HG02884 (cell line): ENCODE measurements around the gene MBD5.

Experiments
- ATAC-seq: cut with Tn5 transposase; IDR thresholded peaks from one replicate; pipeline ENCODE4 v1.9.1; 2021; ENCODE audit warnings: mild to moderate bottlenecking, moderate library complexity; ENCODE audit not compliant: unreplicated experiment

MBD5 gene

DNA sequence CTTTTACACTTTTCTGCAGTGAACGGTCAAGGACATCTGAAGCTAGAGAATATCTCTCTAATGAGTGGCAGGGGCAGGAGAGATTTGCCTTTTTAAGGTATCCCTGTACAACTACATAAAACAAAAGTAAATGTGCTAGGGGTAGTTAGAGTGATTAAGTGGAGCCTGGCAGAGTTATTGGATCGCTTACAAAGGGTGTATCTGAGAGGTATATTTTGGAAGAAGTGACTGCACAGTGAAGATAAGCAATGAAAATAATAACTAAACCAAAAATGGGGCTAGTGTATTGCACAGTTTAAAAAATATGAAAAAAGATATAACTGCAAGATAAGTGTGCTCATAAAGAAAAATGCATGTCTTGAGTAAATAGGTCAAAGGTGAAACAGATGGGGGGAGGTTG lies 430.2 kb downstream of the MBD5 start:
- no peak for ATAC-seq

DNA sequence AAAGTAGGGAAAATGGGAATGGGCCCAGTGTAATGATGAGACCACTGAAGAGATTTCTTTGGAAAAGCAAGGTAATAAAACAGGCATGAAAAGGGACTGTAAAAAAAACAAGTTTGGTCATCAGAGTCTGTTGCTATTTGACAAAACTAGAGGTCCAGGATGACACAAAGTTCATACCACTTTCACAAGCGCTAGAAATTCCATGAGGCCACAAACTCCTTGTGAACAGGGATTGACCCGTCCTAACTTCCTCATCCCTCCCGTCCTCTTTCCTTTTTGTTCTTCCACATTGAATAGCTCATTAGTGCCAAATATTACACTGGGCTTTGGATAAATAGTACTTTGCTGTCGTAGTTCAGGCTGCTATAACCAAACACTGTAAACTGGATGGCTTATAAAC lies 434.9 kb downstream of the MBD5 start:
- ATAC-seq, result no peak

DNA sequence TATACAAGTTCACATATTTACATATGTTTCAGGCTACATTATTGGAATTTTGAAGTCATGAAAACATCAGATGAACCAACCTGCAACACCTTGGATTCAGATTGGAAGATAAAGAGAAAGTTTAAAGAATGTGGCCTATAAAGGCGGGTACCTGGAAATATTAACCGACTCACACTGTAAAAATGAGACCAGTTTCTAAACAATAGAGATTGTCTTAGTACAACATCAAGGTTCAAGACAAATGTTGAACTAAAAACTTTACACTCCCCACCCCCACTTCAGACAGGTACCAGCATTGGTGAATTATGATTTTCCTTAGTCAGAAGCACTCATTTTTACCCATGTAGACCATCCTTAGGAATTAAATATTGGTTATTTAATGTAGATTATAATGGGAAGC lies 437.3 kb downstream of the MBD5 start:
- no peak for ATAC-seq

DNA sequence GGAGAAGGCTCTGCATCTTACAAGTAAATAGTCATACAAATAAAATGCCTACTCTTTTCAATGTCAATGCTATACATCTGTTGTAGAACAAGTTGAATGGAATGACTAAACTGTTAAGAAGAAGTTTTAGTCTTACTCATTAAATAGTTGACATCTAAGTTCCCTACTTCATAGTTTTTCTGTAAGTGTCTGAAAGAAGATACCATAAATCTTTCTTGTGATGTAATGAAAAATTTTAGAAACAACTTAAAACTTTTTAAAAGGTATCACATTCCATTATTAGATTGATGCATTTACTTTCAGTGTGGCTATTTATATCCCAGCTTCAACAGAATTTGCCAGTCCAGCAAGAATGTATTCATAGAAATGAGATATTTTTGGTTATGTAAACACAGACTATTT lies 438.5 kb downstream of the MBD5 start:
- ATAC-seq, result peak; percentile 93

DNA sequence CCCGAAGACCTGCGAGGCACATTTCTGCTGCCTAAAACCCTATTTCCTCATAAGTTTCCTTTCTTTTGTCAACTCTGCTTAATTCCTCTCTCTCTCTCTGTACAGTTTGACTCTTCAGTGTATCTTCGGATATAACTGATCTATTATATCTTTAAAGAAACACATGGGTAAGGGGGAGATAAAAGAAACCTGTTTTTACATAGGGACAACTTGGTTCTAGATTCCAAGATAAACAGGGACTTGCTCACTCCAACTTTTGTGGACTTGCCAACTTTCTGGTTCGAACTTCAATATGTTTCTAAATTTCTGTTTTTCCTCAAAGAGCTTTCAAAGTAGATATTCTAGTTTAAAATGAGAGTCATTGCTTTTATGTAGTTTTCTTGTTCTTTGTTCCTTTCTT lies 441.0 kb downstream of the MBD5 start:
- ATAC-seq, result no peak

DNA sequence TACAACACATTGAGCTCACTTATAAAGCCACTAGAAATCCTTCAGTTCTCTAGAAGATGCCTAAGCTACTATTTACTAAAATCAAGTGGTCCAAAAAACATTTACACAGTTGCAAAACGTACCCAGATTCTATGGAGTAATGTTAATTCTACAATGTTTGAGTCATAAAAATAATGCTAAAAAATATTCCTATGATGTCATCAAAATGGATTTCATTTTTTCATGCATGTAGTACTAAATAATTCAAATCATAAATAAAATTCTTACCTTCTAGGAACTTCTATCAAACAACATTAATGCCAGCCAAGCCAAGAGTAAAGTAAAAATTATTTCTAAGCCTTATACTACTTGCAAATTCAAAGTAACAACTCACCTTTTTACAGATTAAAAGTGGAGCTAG lies 454.7 kb downstream of the MBD5 start:
- no peak for ATAC-seq

DNA sequence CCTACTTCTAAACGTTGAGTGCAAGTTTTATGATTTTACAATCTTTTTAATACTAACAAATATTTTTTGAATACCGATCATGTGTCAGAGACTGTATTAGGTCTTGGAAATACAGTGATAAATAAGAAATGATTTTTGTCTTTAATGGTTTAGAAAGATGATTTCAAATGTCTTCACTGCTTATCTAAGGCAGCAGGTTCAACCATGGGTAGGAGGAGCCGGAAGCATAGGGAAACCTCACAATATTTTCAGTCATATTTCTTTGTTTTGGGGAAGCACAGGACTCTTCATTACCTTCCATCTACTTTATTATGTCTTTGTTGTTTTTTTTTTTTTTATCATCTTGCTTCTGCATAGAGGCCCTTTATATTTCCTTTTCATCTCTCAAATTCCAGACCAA lies 458.5 kb downstream of the MBD5 start:
- ATAC-seq, result no peak

DNA sequence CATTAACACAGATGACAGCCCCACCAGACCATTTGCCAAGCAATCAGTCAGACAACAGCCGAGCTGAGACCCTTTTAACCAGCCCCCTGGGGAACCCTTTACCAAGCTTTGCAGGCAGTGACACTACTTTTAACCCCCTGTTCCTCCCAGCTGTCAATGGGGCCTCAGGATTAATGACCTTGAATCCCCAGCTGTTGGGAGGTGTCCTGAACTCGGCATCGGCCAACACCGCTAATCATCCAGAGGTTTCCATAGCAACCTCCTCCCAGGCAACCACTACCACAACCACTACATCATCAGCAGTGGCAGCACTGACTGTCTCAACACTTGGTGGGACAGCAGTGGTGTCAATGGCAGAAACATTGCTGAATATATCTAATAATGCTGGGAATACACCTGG lies 462.8 kb downstream of the MBD5 start:
- ATAC-seq, result no peak

DNA sequence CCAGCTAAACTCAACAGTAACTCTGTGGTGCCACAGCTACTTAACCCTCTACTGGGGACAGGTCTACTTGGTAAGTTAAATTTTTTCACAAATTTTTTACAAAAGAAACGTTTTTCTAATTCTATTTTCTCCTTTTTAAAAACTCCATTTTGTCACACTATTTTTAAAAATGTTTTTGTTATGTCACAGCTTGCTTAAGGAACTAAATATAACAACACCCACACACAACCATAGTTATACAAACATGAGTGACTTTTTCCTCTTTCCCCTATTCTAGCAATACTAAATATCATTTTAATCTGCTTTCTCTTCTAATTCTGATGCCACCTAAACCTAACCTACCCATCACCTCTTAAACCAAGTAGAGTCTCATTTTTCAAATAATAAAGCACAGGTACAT lies 463.2 kb downstream of the MBD5 start:
- ATAC-seq, result no peak

DNA sequence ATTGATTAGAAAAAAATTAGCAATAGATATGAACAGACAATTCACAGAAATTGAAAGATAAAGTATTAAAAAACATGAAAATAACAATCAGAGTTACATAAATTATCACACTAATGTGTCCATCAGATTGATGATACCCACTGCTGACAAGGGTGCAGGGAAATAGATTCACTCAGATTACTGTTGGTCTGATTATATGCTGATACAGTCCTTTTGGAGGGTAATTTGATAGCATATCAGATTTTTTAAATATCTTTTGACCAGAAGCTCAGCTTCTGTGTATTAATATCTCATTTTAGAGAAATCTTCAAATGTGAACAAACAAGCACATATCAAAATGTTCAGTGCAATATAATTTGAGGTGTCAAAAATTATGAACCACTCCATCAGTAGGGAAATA lies 465.8 kb downstream of the MBD5 start:
- ATAC-seq, result no peak

DNA sequence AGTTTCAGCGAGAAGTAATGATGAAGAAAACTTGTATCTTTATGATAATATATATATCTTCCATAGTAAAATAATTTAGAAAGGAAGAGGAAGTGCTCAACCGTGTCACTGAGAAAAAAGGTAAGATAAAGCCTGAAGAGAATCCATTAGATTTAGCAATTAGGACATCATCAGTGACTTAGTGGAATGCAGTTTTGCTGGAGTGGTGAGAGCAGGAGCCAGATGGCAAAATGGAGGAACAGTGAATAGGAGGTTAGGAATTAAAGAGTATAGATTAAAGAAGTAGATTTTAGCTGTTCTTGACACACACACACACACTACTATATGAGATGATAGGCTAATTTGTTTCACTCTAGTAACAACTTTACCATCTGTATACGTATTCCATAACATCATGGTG lies 466.5 kb downstream of the MBD5 start:
- no peak for ATAC-seq

DNA sequence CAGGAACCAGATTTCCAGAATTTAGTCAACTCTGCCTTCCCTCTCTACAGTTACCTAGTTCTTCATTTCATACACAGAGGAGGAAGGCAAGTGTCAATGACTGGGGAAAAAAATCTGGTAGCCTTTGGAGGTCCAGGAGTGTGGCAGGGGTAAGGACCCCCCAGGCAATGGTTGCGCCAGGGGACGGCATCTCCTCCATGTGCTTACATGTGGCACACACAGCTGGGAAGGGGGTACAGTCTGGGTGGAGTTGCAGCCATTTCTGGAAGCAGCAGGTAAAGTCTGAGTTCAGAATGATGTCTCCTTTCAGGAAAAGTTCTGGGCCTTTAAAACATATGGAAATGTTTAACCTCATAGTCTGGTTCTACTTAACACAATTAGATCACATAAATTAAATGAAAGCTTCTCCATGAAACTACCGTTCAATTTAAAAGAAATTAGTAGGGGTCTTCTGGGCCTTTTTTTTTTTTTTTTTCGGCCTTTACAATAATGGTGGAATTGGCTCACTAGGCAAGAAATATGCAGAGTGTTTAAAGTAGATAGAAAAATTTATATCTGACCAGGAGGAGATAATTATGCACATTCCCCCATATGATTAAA lies 470.0 kb downstream of the MBD5 start:
- no peak for ATAC-seq

DNA sequence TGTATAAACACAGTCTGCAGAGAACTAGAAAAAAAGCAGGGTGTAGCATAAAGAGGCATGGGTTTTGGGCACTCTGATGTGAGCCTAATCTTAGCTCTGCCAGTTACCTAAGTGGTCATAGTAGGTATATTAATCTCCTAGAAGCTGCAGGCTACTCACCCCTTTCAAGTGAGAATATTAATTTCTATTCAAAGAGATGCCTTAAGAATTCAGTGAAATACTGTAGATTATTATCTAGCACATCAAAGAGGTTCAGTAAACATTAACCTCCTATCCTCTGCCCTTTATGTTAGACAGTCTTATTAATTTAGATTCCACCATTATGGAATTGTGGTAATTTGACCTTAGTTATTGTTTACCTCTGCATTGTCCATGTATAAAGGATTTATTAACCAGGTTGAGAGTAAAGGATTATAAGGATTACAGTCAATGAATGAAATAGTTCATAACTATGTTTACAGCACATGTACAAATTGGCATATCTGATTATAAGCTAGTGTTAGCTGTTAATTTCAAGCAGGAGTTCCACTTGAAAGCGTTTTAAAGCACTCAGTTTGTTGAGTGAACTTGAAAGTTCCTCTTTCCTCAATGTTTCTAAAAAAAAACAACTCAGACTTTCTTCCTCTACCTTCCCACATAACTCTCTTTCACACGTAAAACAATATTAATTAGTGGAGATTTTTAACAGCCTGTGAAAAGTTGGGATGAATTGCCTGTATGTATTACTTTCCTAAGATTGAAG lies 473.1 kb downstream of the MBD5 start:
- peak; percentile 65 for ATAC-seq

DNA sequence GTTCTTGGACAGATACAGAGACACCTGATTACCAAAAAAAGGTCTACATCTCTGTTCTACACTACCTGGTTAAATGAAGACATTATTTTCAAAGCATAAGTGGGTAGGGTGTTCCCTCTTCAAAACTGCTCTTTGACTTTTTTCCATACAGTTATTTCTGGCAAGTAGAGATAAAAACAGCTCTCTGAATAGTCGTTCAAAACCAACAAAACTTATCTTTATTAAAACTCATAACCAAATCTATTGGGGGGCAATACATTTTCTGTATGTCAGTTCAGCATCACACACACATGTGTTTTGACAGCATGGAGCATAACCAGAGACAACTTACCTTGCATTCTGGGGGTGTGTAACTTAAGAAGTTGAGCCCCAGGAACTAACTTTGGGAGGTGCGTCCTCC lies 474.7 kb downstream of the MBD5 start:
- no peak for ATAC-seq

DNA sequence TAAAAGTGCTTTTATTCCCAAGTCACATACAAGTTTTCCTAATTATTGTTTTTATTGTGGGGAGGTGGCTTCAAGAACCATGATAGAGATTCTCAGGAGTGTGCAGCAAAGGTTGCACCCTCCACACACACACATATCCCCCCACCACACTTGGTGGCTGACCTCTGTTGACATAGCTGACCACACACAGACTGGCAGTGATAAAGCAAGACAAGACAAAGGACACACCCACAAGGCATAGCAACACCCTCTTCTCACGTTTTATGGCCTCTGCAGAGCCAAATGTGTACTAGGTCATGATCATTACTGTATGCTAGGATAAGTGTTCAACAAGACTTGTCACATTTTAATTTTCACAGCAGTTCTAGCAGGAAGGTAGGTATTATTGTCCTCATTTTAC lies 480.7 kb downstream of the MBD5 start:
- no peak for ATAC-seq

DNA sequence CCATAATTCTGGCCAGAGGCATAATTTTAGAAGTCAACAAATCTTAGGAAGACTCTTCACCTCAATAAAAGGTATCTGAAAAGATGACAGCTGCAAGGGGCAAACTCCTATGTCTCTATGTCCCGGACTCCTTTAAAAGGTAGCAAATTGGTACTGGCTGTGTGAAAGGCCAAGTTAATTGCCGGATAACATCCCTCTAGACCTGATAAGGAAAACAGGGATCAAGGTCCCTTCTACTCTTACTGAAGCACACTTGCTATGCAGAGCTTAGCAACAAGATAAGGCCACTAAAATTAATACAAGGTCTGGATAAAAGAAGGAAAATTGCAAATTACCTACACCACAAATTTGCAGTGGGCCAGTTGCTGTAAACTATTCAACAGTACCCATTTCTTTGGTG lies 482.6 kb downstream of the MBD5 start:
- ATAC-seq, result no peak

DNA sequence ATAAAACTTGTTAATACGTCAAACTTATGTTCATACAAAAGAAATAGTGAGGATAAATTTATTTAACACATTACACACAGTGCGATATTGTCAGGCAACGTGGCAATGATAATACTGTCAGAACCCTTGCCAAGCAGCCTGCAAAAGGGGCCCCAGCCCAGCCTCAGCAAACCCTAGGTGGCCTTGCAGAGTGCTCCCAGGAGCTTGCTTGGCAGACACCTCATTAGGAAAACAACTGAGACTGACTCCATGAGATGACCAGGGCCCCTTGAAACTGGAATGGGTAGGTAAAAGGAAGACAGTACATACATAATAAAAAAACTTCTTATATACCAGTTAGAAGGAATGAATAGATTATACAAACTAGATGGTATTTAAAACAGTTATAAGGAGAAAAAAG lies 487.1 kb downstream of the MBD5 start:
- ATAC-seq, result no peak

DNA sequence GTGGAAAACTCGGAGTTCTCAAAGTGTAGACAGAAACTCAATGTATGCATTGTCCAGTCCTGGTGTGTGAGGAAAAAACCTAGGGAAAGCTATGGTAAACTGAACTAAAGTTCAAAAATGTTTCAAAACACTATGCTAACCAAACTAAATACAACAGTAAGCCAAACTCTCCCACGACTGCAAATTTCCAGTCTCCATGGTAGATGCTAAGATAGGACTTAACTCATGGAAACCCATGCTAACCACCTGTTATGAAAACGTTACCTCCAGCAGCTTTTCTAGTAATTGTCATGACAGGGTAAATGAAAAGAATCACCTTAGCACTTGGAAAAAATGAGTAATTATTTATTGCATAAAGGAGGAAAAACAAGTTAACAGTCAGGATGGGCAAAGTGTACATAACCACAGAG lies 488.0 kb downstream of the MBD5 start:
- no peak for ATAC-seq

DNA sequence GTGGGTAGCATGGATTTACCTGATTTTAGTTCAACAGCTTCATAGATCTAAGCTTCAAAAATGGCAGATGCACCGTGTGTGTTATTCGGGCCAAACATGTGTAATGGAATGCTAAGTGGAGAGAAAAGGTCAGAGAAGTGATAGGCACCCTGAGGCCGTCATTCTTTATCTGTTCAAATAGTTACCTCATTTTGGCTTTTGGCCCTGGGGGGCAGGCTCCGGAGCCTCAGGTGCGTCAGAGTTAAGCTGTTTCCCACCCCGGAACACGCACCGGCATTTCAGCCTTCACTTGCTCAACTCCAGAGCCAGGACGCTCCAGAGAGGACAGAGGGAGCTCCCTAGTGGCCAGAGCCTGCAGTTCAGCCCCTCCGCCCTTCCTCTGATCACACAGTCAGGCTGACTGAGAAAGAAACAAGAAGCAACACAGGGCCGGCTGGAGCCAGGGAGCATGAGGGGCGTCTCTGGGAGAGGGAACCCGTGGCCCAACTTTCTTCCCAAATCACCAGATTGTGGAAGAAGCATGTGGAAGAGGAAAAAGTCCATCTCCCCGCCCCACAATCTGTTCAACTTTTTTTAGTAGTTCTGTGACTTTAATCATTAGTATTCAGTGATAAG lies 488.5 kb downstream of the MBD5 start:
- ATAC-seq, result peak; percentile 100

DNA sequence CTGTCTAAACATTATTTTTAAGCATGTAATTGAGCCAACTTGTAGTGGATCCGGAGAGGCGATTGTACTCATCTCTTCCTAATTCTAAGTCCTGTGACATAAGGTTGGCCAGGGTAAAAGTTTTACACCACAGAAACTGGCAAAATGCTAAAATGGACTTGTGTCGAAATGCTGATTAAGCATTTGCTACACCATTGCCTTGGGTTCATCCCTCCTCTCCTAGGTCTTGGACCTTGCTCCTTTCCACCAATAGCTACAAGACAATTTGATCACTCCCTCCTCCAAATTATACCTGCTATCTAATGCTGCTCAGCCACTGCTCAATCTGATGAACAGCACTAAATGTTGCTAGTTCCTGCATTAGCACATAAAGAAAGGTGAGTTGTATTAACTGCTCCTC lies 491.0 kb downstream of the MBD5 start:
- no peak for ATAC-seq

DNA sequence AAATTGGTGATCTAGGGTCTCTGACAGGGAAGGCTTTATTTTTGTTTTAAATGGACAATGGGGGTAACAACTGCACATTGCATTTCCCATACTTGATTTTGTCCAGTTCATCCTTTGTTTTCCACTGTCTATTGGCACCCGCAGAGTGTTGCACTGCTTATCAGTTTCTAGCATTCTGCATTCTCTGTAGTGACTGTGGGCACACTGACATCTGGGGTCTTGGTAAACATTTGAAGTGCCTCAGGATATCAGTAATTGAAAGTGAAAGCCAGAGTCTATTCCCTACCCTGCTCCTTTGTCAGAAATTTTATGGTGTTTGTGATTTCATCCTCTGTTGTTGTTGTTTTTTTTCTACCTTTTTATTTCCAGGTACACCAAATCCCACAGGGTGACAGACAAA lies 491.6 kb downstream of the MBD5 start:
- no peak for ATAC-seq

DNA sequence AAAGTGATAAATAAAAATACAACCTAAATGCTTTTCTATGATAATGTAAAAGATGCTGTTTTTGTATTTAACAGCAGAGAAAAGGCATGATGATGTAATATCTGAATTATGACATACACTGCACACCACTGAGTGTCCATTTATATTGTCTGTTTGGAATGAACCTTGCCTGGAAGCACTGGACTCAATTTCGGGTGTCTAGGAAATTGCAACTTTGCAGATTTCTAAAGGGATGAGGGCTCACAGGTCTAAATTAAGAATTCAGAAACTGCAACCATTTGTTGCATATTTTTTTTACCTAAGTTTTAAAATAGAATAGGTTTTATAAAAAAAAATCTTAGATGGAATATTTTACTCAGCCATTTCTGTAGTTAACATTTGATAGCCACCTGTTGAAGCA lies 492.5 kb downstream of the MBD5 start:
- no peak for ATAC-seq

DNA sequence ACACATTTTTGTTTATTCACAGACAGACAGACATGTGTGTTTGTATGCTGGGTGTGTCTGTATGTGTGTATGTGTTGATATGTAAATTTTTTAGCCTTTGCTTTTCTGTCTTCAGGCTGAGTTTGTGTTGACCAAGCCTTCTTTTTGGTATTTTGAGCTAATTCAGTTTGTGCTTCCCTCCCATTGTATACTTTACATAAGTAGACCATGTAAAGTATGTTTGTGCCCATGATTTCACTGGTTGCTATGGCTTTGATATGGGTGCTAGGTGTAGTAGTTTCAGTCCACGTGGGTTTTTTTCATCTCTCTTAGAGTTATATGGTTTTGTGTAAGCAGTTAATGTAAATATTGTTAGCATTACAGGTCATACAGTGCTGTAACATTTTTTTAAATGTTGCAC lies 494.2 kb downstream of the MBD5 start:
- ATAC-seq, result no peak
